Erythroblast (primary cell): ENCODE measurements around the gene KRT10.

Source experiments
- GATA1 ChIP-seq: IDR thresholded peaks from 2 replicates; pipeline ENCODE4 v1.6.1; 2011; ENCODE audit warnings: low read depth, mild to moderate bottlenecking, control low read depth, low read length, moderate library complexity
- POLR2A ChIP-seq: IDR thresholded peaks from 2 replicates; pipeline ENCODE4 v1.6.1; 2011; ENCODE audit warnings: mild to moderate bottlenecking, low read length

- no peak for TF ChIP-seq POLR2A
- no peak for TF ChIP-seq GATA1
Observed at GRCh38 chr17:40832840-40833239, 10.4 kb upstream of the KRT10 start.
